Thyroid gland (tissue), 4 donors: Measurements from ENCODE around the gene COL4A1. TPM values are rescaled to one million over a fixed set of nuclear protein-coding genes. Genes with fewer than 3 reads are reported as not detected.

Experiments
- DNase-seq, 2 donors: peaks; one replicate each; pipeline ENCODE4 v3.0.0-alpha.2; 2019
- H3K27ac ChIP-seq, 3 donors: fragments of 200-600 bp; sonication (generic); 1 replicate in 2 of 3; 2 replicates in 1 of 3; pipeline ENCODE4 v1.5.1; 2016 to 2019; ENCODE audit warnings: mild to moderate bottlenecking in 1 of 3, moderate library complexity in 1 of 3
- H3K27me3 ChIP-seq: fragments of 200-600 bp; sonication (generic); one replicate; pipeline ENCODE4 v1.5.1; 2019
- H3K36me3 ChIP-seq, 2 donors: fragments of 200-600 bp; sonication (generic); one replicate each; pipeline ENCODE4 v1.5.1; 2016 to 2019
- H3K4me1 ChIP-seq, 2 donors: fragments of 200-600 bp; sonication (generic); one replicate each; pipeline ENCODE4 v1.5.1; 2017 to 2019
- H3K4me3 ChIP-seq, 3 donors: fragments of 200-600 bp; sonication (generic); replicated peaks in 1 of 3; 1 replicate in 2 of 3; 2 replicates in 1 of 3; pipeline ENCODE4 v1.5.1; 2016; ENCODE audit warnings: mild to moderate bottlenecking in 1 of 3
- H3K9me3 ChIP-seq: fragments of 200-600 bp; sonication (generic); one replicate; pipeline ENCODE4 v1.5.1; 2017
- POLR2A ChIP-seq, 2 donors: fragments of 450-650 bp; IDR thresholded peaks; one replicate each; pipeline ENCODE4 v1.6.1; 2017; ENCODE audit warnings: antibody characterized with exemption in 2 of 2, mild to moderate bottlenecking in 2 of 2, moderate library complexity in 1 of 2
- WGBS, 2 donors: methylation state at CpG; one replicate each; pipeline ENCODE4 v1.1.5; 2017; 5-methylcytosine and 5-hydroxymethylcytosine counted together
- intact Hi-C: fragments of 100-400 bp; cut with DNase I; formaldehyde crosslinking; loops from one replicate; pipeline ENCODE4 v1.15.1; 2023
- total RNA-seq, 4 donors: library from RNA; depleted of rRNA; stranded (reverse); fragments of >200 nt; gene quantifications; one replicate each; pipeline ENCODE4 v1.2.3, GENCODE V29; 2016
- TF ChIP-seq, protein P1 (sequence below), 6 experiments: fragments of 200-600 bp in 3 of 6; fragments of 450-650 bp in 3 of 6; sonication (generic) in 3 of 6; IDR thresholded peaks; one replicate each; pipeline ENCODE4 v1.5.1; 2016 to 2019; ENCODE audit warnings: antibody characterized with exemption in 6 of 6, mild to moderate bottlenecking in 2 of 6, inconsistent platforms in 1 of 6, moderate library complexity in 1 of 6

COL4A1 gene
- total RNA-seq, 4 donors from 2014 or later: 71.3 to 161 (median 112) TPM

DNA sequence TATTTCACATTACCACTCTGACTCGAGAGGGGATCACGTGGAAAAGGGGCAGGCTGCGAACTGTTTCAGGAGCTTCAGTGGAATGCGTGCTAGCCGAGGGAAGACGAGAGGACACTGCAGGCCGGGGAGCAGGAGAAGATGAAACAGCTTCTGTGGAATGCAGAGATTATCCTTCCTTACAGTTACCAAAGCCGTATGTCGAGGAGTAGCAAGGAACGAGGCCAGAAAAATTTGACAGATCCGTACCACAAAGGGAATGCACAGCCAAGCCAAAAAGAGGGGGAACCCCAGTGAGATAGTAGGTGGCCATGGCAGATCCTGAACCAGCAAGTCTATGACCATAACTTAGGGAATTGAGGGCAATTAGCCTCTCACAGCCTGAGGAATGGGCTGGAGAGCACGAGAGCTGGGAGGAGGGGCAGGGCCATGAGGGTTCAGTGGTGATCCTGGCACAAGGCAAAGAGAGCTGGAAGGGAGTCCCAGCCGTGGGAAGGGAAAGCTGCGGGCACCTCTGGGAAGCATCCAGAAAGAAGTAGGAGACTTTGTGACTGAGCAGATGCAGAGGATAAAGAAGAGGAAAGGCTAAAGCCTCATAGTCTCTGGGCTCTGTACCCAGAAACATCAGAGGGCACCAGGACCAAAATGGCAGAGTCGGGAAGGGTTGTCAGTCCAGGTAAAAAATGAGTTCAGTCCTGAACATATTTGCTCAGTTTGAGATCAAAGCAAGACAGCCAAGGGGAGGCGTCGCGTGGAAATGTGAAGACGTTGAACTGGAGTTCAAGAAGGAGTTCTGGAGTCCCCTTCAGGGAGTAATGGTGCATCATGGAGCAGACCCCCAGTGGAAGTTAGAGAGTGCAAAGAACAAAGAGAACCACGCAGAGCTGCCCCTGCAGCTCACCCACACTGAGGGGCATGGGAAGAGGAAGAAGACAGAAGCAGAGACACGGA lies 5.1 kb downstream of the COL4A1 start:
- H3K36me3 ChIP-seq: no peaks in the 10 kb centered on the region
- peaks cover 30 to 64% of the 10 kb centered on the region in 2 donors for H3K4me1 ChIP-seq
- no peak for TF ChIP-seq POLR2A (IDR thresholded peaks at IDR 0.05)
- TF ChIP-seq, protein P1, sequence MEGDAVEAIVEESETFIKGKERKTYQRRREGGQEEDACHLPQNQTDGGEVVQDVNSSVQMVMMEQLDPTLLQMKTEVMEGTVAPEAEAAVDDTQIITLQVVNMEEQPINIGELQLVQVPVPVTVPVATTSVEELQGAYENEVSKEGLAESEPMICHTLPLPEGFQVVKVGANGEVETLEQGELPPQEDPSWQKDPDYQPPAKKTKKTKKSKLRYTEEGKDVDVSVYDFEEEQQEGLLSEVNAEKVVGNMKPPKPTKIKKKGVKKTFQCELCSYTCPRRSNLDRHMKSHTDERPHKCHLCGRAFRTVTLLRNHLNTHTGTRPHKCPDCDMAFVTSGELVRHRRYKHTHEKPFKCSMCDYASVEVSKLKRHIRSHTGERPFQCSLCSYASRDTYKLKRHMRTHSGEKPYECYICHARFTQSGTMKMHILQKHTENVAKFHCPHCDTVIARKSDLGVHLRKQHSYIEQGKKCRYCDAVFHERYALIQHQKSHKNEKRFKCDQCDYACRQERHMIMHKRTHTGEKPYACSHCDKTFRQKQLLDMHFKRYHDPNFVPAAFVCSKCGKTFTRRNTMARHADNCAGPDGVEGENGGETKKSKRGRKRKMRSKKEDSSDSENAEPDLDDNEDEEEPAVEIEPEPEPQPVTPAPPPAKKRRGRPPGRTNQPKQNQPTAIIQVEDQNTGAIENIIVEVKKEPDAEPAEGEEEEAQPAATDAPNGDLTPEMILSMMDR (IDR thresholded peaks at IDR 0.05): no peak
- intact Hi-C loops: no loop called here
- WGBS, 2 donors: 82 to 85% methylated on average over 21 of the region's 21 CpGs
- H3K27me3 ChIP-seq: no peaks in the 10 kb centered on the region
- peak overlapping the region in 2 of 3 donors; percentile 30 to 99 for H3K27ac ChIP-seq
- H3K9me3 ChIP-seq: no peaks in the 10 kb centered on the region
- no peak for DNase-seq
- no peak overlapping the region for H3K4me3 ChIP-seq

DNA sequence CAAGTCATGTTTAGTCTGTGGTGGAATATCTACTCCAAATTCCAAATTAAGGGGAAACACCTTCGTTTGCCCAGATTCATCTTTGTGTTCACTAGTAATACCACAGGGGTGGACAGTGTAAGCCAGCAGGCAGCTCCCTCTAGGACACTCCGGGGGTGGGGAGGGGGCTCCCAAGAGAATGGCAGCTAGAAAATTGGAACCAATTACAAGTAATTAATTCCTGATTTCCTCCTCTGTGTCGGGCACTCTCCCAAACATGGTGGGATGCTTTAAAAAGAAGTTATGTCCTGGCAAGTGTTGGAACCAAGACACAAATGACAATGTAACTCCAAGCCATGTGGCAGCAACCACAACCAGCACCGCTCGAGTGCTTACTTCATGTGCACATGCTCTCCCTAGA lies 5.9 kb downstream of the COL4A1 start:
- no peak for TF ChIP-seq POLR2A (IDR thresholded peaks at IDR 0.05)
- TF ChIP-seq, protein P1 (IDR thresholded peaks at IDR 0.05): no peak
- Histone ChIP-seq H3K9me3 (no peaks in the 10 kb centered on the region), H3K4me1 (peaks cover 30 to 68% of the 10 kb centered on the region in 2 donors), H3K36me3 (no peaks in the 10 kb centered on the region), H3K4me3 (no peak overlapping the region), H3K27me3 (no peaks in the 10 kb centered on the region), H3K27ac (peak overlapping the region in 2 of 3 donors; percentile 38 to 99)
- WGBS, 2 donors: 52 to 61% methylated on average over 5 of the region's 5 CpGs
- intact Hi-C loops: no loop called here
- no peak for DNase-seq

DNA sequence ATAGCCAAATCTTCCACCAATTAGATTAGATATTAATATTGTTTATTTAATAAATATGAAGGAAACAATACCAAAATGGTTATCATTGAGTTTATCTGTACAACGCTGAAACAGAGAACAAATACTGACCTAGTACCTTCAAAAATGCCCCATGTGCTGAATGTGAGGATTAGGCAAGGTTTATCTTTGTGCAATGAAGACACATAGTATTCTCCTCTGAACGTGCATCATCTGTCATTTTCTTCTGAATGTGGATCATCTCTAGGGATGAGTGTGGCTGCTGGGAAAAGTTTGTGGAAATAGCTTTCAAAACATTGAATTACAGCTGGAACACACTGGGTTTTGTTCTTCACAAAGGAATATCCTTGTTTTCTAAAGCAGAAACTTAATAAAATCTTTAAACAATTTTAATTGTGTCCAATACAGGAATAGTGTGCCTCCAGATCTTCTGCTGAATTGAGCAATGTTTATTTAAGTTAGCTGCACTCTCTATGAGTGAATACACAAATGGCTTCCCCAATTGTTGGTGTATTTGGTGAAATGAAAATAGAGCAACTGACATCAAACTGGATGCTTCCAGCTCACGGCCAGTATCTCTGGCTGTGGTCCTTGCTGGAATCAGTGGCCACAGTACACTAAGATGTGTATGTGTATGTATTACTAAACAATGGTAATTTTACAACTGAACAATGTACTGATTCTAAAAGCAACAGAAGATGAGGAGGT lies 6.7 kb downstream of the COL4A1 start:
- no peak for TF ChIP-seq POLR2A (IDR thresholded peaks at IDR 0.05)
- TF ChIP-seq, protein P1 (IDR thresholded peaks at IDR 0.05): no peak
- Histone ChIP-seq H3K36me3 (no peaks in the 10 kb centered on the region), H3K27me3 (no peaks in the 10 kb centered on the region), H3K4me3 (no peak overlapping the region), H3K4me1 (peaks cover 26 to 63% of the 10 kb centered on the region in 2 donors), H3K9me3 (no peaks in the 10 kb centered on the region), H3K27ac (no peak overlapping the region)
- 60 to 68% methylated on average over 3 of the region's 3 CpGs for WGBS, 2 donors
- DNase-seq: no peak
- intact Hi-C loops: no loop called here

DNA sequence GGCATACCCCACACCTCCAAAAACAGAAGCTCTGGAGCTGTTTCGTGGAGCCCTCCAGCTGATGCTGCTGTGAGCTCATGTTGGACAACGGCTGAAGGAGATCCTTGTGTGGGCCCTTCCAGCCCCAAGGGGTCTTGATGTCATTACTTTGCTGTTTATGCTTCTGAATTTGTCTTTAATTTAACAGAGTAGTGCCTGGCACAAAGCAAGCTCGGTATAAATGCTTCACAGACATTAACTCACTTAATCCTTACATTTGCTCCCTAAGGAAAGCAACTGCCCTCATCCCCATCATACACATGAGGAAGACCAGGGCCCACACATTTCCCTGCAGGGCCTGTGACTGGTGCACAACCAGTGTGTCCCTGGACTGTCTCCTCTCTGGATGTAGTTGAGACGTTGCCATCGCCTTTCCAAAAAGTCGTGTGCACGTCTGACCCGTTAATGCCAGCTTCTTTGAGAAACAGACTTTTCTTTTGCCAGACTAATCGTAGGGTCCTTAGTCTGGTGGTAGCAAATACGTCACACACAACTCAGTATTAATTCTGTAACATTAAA lies 7.6 kb downstream of the COL4A1 start:
- peaks cover 21 to 58% of the 10 kb centered on the region in 2 donors for H3K4me1 ChIP-seq
- DNase-seq: no peak

More for the DNA sequence above, 7.6 kb downstream of the COL4A1 start:
- Histone ChIP-seq H3K4me3 (no peak overlapping the region), H3K27ac (peak overlapping the region in 2 of 3 donors; percentile 27 to 71), H3K36me3 (no peaks in the 10 kb centered on the region), H3K9me3 (no peaks in the 10 kb centered on the region), H3K27me3 (no peaks in the 10 kb centered on the region)
- TF ChIP-seq POLR2A (IDR thresholded peaks at IDR 0.05): no peak
- TF ChIP-seq, protein P1 (IDR thresholded peaks at IDR 0.05): no peak
- intact Hi-C loops: no loop called here
- 73 to 74% methylated on average over 10 of the region's 10 CpGs for WGBS, 2 donors
